GM12874 (cell line): ENCODE data around the gene PRKCE.

ENCODE experiments used
- CTCF ChIP-seq: IDR thresholded peaks from 2 replicates; pipeline ENCODE4 v1.5.1; 2011; ENCODE audit warnings: low read depth, mild to moderate bottlenecking, control low read depth, low read length, moderate library complexity; ENCODE audit not compliant: insufficient read depth

PRKCE gene

GRCh38 chr2:46067062-46067461 is 415.6 kb downstream of the PRKCE start:
- TF ChIP-seq CTCF: no peak

GRCh38 chr2:46067501-46068305 is 416.2 kb downstream of the PRKCE start:
- no peak for TF ChIP-seq CTCF

- TF ChIP-seq CTCF: no peak
These were observed 417.2 kb downstream of the PRKCE start for GRCh38 chr2:46068636-46069035.

- TF ChIP-seq CTCF: no peak
These were observed 419.6 kb downstream of the PRKCE start for GRCh38 chr2:46071074-46071473.

- TF ChIP-seq CTCF: no peak
These were observed 420.8 kb downstream of the PRKCE start for GRCh38 chr2:46072101-46072820.

GRCh38 chr2:46073540-46074046 is 422.1 kb downstream of the PRKCE start:
- no peak for TF ChIP-seq CTCF

- TF ChIP-seq CTCF: no peak
These were observed 423.0 kb downstream of the PRKCE start for GRCh38 chr2:46074501-46074900.
